HG02798 (cell line): ENCODE data around the gene ADGRD1.
"Not testable (repeated sequence)": the region's sequence is repeated elsewhere in the genome, so short reads cannot be mapped to it uniquely, and the experiment has no call there.

Experiments
- ATAC-seq: cut with Tn5 transposase; IDR thresholded peaks from one replicate; pipeline ENCODE4 v1.9.1; 2021; ENCODE audit warnings: mild to moderate bottlenecking; ENCODE audit not compliant: unreplicated experiment, poor library complexity

The ADGRD1 gene

GRCh38 chr12:131128556-131128955 lies 174.8 kb downstream of the ADGRD1 start:
- ATAC-seq, result no peak

GRCh38 chr12:131128966-131129619 lies 175.4 kb downstream of the ADGRD1 start:
- not testable (repeated sequence) for ATAC-seq

GRCh38 chr12:131129839-131130238 lies 176.1 kb downstream of the ADGRD1 start:
- ATAC-seq, result no peak

GRCh38 chr12:131130311-131130911 lies 176.7 kb downstream of the ADGRD1 start:
- no peak for ATAC-seq

- ATAC-seq, result no peak
Observed at GRCh38 chr12:131131077-131131807, 177.5 kb downstream of the ADGRD1 start.

- no peak for ATAC-seq
Observed at GRCh38 chr12:131131808-131132117, 178.1 kb downstream of the ADGRD1 start.

GRCh38 chr12:131132118-131132892 lies 178.6 kb downstream of the ADGRD1 start:
- peak; percentile 62 for ATAC-seq

GRCh38 chr12:131133015-131133905 lies 179.6 kb downstream of the ADGRD1 start:
- no peak for ATAC-seq

- no peak for ATAC-seq
Observed at GRCh38 chr12:131133994-131134393, 180.3 kb downstream of the ADGRD1 start.

GRCh38 chr12:131134523-131135310 lies 181.0 kb downstream of the ADGRD1 start:
- ATAC-seq, result no peak

GRCh38 chr12:131135311-131135785 lies 181.6 kb downstream of the ADGRD1 start:
- no peak for ATAC-seq

- no peak for ATAC-seq
Observed at GRCh38 chr12:131135786-131136538, 182.3 kb downstream of the ADGRD1 start.

GRCh38 chr12:131136539-131136872 lies 182.8 kb downstream of the ADGRD1 start:
- ATAC-seq, result no peak

GRCh38 chr12:131137009-131137835 lies 183.5 kb downstream of the ADGRD1 start:
- ATAC-seq, result no peak

- no peak for ATAC-seq
Observed at GRCh38 chr12:131137836-131138637, 184.3 kb downstream of the ADGRD1 start.

GRCh38 chr12:131138638-131139362 lies 185.1 kb downstream of the ADGRD1 start:
- ATAC-seq, result no peak
